Mucosa of stomach (tissue), 1 donor: Measurements from ENCODE around the gene S100A6.
"Not testable (repeated sequence)": the region's sequence is repeated elsewhere in the genome, so short reads cannot be mapped to it uniquely, and the experiment has no call there.

Source experiments
- H3K27me3 ChIP-seq: one replicate; pipeline ENCODE4 v1.7.0; 2013; ENCODE audit warnings: mild to moderate bottlenecking, low read length; ENCODE audit not compliant: control insufficient read depth, insufficient read depth
- H3K36me3 ChIP-seq: one replicate; pipeline ENCODE4 v1.7.0; 2013; ENCODE audit warnings: low read length; ENCODE audit not compliant: control insufficient read depth, insufficient read depth
- H3K4me1 ChIP-seq: one replicate; pipeline ENCODE4 v1.7.0; 2013; ENCODE audit warnings: mild to moderate bottlenecking, low read length; ENCODE audit not compliant: control insufficient read depth, insufficient read depth
- H3K4me3 ChIP-seq: one replicate; pipeline ENCODE4 v1.7.0; 2013; ENCODE audit warnings: low read length
- H3K9ac ChIP-seq: one replicate; pipeline ENCODE4 v1.7.0; 2013; ENCODE audit warnings: mild to moderate bottlenecking, low read length, moderate library complexity
- H3K9me3 ChIP-seq: one replicate; pipeline ENCODE4 v1.7.0; 2013; ENCODE audit warnings: mild to moderate bottlenecking, low read length, moderate library complexity; ENCODE audit not compliant: control insufficient read depth
- donor health status: Pancreatic carcinoma.

S100A6 gene

DNA sequence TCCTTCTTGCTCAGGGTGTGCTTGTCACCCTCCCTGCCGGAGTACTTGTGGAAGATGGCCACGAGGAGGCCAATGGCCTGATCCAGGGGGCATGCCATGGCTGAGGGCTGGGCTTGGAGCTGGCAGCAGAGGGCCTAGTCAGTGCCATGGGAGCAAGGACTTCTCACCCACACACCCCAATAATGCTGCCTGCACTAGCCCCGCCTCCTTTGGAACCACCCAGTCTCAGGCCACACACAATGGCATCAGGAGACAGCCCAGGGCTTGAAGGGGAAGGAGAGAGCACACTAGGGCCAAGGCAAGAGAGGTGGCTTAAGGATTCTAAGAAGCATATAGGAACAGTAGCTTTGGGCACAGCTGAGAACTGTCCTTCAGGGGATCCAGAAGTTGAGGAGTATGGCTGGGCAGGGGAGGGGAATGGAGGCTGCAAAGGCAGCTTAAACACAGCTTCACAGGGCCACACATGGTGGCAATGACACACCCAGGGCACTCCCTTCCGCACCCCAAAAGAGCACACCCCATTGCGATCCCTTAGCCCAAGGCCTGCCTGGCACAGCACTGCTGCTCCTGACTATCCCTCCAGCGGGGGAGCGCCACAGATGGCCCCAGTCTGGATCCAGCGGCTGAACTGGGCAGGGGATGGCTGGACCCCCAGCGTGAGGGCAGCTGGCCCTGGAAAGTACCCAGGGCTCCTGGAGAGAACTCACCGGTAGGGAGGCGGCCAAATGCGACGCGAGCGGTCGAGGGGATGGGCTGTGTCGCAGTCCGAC, at the start of gene S100A6:
Gene S100A6 (minus strand): TSS at position 750 of the 770 bp plus-strand sequence. CDS start 652 bp downstream, at position 98.
- Histone ChIP-seq H3K27me3 (no peaks in the 10 kb centered on the region), H3K9ac (peak within 1 kb of the TSS; percentile 99), H3K4me3 (peak within 1 kb of the TSS; percentile 85), H3K4me1 (peaks cover 71% of the 10 kb centered on the region), H3K36me3 (peaks cover 14% of the 10 kb centered on the region), H3K9me3 (no peaks in the 10 kb centered on the region)

GRCh38 chr1:153585006-153585405, 49.2 kb upstream of the S100A6 start:
- Histone ChIP-seq H3K36me3 (no peaks in the 10 kb centered on the region), H3K9me3 (no peaks in the 10 kb centered on the region), H3K9ac (no peak overlapping the region), H3K27me3 (no peaks in the 10 kb centered on the region), H3K4me1 (no peaks in the 10 kb centered on the region), H3K4me3 (no peak overlapping the region)

DNA sequence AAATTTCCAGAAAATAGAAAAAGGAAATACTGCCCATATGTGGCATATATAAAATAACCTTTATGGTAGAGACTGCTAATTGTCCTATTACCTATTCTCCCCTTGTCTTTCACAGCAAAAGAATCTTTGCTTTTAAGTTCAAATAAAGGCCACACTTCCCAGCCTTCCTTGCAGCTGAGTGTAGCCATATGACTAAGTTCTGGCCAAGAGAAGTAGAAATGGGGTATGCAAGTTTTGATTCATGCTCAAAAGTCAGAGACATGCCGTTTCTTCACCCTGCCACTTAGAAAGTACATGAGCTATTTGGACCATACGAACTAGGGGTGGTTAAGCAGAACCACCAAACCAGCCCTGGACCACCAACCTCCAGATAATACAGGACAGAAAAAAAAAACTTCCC, 48.2 kb upstream of the S100A6 start:
- H3K9me3 ChIP-seq = no peaks in the 10 kb centered on the region
- H3K36me3 ChIP-seq = no peaks in the 10 kb centered on the region
- H3K4me1 ChIP-seq = no peaks in the 10 kb centered on the region
- H3K4me3 ChIP-seq = no peak overlapping the region
- no peaks in the 10 kb centered on the region for H3K27me3 ChIP-seq
- no peak overlapping the region for H3K9ac ChIP-seq

- not testable (repeated sequence) for H3K9ac ChIP-seq, H3K36me3 ChIP-seq
These were observed 47.7 kb upstream of the S100A6 start for GRCh38 chr1:153583514-153583913.

GRCh38 chr1:153582836-153583235, 47.0 kb upstream of the S100A6 start:
- not testable (repeated sequence) for H3K9me3 ChIP-seq, H3K9ac ChIP-seq, H3K4me3 ChIP-seq

More at GRCh38 chr1:153583514-153583913, 47.7 kb upstream of the S100A6 start:
- not testable (repeated sequence) for H3K9me3 ChIP-seq, H3K27me3 ChIP-seq, H3K4me1 ChIP-seq, H3K4me3 ChIP-seq

DNA sequence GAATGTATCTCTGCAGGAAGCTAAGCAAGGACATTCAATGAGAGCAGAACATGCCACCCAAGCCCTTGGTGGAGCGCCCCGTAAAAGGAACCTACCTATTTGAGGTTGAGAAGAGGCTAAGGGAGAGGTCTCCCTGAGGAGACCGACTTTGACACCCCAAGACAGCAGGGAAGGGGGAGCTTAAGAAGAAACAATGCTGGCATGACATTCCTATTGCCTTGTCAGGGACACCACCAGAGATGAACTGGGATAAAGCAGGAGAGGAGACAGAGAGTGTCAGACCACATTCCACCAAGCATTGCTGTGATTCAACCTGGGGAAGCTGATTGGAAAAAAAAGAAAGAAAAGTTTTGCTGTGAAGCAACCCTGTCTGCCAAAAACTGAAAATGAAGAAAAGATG, 43.1 kb upstream of the S100A6 start:
- Histone ChIP-seq H3K27me3 (peaks cover 3% of the 10 kb centered on the region), H3K9me3 (no peaks in the 10 kb centered on the region), H3K9ac (no peak overlapping the region), H3K4me1 (peaks cover 5% of the 10 kb centered on the region), H3K36me3 (no peaks in the 10 kb centered on the region), H3K4me3 (no peak overlapping the region)

More at GRCh38 chr1:153582836-153583235, 47.0 kb upstream of the S100A6 start:
- not testable (repeated sequence) for H3K36me3 ChIP-seq, H3K4me1 ChIP-seq, H3K27me3 ChIP-seq

DNA sequence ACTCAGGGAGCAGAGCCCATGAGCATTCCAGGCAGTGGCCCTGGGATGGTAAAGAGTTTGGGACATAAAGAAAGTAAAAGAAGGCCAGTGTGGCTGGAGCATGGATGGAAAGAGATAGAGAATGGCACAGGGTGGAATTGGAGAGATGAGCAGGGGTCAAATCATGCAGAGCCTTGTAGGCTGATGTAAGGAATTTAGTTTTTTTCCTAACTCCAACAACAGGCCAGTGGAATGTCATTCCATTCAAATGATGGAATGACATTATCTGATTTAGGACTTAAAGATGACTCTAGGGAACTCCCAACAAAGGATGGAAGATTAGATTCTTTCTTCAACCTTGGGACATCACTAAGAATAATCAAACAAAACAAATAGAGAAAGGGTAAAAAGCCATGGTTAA, 42.7 kb upstream of the S100A6 start:
- H3K36me3 ChIP-seq = no peaks in the 10 kb centered on the region
- peaks cover 3% of the 10 kb centered on the region for H3K27me3 ChIP-seq
- H3K4me1 ChIP-seq = peaks cover 5% of the 10 kb centered on the region
- H3K4me3 ChIP-seq = no peak overlapping the region
- H3K9me3 ChIP-seq = no peaks in the 10 kb centered on the region
- H3K9ac ChIP-seq = no peak overlapping the region

DNA sequence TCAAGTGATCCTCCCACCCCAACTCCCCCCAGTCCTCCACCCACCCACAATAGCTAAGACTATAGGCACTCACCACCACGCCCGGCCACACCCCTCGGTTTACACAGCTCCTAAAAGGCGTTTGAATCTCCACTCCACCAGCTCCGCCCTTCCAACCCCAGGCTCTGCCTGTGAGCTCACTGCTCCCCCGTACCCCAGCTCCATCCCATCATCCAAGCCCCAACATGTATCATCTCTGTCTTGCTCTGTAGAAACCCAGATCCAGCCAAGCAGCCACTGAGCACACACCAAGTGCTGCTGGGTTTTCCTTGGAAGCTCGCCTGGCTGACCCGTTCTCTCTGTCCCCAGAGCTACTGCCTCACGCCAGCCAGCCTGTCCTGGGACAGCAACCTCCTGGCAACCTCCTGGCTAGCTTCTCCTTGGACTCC, 41.8 kb upstream of the S100A6 start:
- peaks cover 3% of the 10 kb centered on the region for H3K27me3 ChIP-seq
- H3K4me1 ChIP-seq = peaks cover 5% of the 10 kb centered on the region
- H3K36me3 ChIP-seq = no peaks in the 10 kb centered on the region
- no peak overlapping the region for H3K4me3 ChIP-seq
- no peaks in the 10 kb centered on the region for H3K9me3 ChIP-seq
- H3K9ac ChIP-seq = no peak overlapping the region

DNA sequence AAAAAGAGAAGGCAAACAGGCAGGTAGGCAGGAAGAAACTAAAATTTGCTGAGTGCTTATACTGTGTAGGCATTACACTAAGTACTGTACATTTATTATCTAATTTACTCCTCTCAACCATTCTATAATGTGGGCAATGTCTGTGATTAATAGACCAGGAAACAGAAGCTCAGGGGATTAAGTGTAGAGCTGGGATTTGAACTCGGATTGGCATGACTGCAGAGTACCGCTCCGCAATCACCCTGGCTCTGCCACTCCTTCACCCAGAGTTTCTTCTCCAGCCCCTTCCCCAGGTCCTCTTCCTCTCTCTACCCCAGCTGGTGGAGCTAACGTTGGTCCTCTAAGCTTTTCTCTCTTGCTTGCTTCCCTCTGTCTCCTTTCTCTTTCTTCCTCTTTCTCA, 41.3 kb upstream of the S100A6 start:
- H3K9me3 ChIP-seq = no peaks in the 10 kb centered on the region
- H3K36me3 ChIP-seq = no peaks in the 10 kb centered on the region
- H3K4me1 ChIP-seq = peaks cover 5% of the 10 kb centered on the region
- no peak overlapping the region for H3K9ac ChIP-seq
- no peak overlapping the region for H3K4me3 ChIP-seq
- peaks cover 3% of the 10 kb centered on the region for H3K27me3 ChIP-seq

GRCh38 chr1:153575497-153575896, 39.7 kb upstream of the S100A6 start:
- H3K4me1 ChIP-seq, H3K27me3 ChIP-seq, H3K36me3 ChIP-seq, H3K9me3 ChIP-seq, H3K4me3 ChIP-seq, H3K9ac ChIP-seq: not testable (repeated sequence)

- not testable (repeated sequence) for H3K9ac ChIP-seq, H3K4me1 ChIP-seq, H3K9me3 ChIP-seq, H3K36me3 ChIP-seq, H3K4me3 ChIP-seq, H3K27me3 ChIP-seq
These were observed 39.3 kb upstream of the S100A6 start for GRCh38 chr1:153575081-153575491.

DNA sequence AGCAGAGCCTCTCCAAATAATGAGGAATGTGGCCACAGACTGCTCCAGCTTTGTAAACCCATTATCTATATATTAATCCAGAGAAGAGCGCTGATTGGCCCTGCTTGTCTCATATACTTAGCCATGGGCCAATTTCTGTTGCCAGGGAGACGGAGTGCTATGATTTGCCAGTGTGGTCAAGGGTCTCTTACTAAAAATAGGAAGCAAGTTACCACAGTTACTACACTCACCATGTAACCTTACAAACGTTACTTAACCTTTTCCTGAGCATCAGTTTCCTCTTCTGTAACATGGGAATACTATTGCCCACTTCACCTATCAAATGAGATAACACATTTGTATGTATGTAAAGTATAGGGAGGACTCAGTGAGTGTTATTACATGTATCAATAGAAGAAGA, 37.6 kb upstream of the S100A6 start:
- no peak overlapping the region for H3K4me3 ChIP-seq
- H3K9me3 ChIP-seq = no peaks in the 10 kb centered on the region
- no peak overlapping the region for H3K9ac ChIP-seq
- no peaks in the 10 kb centered on the region for H3K36me3 ChIP-seq
- H3K4me1 ChIP-seq = peaks cover 12% of the 10 kb centered on the region
- peaks cover 3% of the 10 kb centered on the region for H3K27me3 ChIP-seq
